SU-DHL-6 (cell line): ENCODE data around the gene NACC1.

Source experiments
- H2AFZ ChIP-seq: fragments of 200-600 bp; sonication (generic); 2 replicates; pipeline ENCODE4 v1.6.1; 2014; ENCODE audit warnings: low read depth, mild to moderate bottlenecking, moderate library complexity, mixed read lengths, antibody characterized with exemption, low read length; ENCODE audit not compliant: severe bottlenecking
- H3F3A ChIP-seq: fragments of 200-600 bp; shearing (Covaris generic); 2 replicates; pipeline ENCODE4 v1.6.0; 2016; ENCODE audit warnings: antibody characterized with exemption, mild to moderate bottlenecking; ENCODE audit not compliant: insufficient read depth
- H3K27ac ChIP-seq: fragments of 200-600 bp; sonication (generic); 2 replicates; pipeline ENCODE4 v1.5.1; 2016; ENCODE audit warnings: low read depth, mild to moderate bottlenecking, low read length, moderate library complexity, mixed read lengths
- H3K27me3 ChIP-seq: fragments of 200-600 bp; sonication (generic), shearing (Covaris generic); 2 replicates; pipeline ENCODE4 v1.6.0; 2014; ENCODE audit warnings: mild to moderate bottlenecking, low read length
- H3K36me3 ChIP-seq: fragments of 200-600 bp; sonication (generic); 2 replicates; pipeline ENCODE4 v1.6.1; 2014; ENCODE audit warnings: mild to moderate bottlenecking, low read length, mixed read lengths
- H3K4me2 ChIP-seq: fragments of 300-600, 200-600 bp; shearing (Covaris generic), sonication (generic); 2 replicates; pipeline ENCODE4 v1.6.0; 2014; ENCODE audit warnings: low read length, low read depth, mild to moderate bottlenecking; ENCODE audit not compliant: poor library complexity, severe bottlenecking
- H3K4me3 ChIP-seq: fragments of 200-600 bp; sonication (generic); 2 replicates; pipeline ENCODE4 v1.5.1; 2014; ENCODE audit warnings: antibody characterized with exemption, low read length, mild to moderate bottlenecking, mixed read lengths; ENCODE audit not compliant: insufficient read depth, poor library complexity, severe bottlenecking
- H3K79me2 ChIP-seq: fragments of 200-600 bp; sonication (generic); 2 replicates; pipeline ENCODE4 v1.6.1; 2014; ENCODE audit warnings: mild to moderate bottlenecking, low read length, moderate library complexity; ENCODE audit not compliant: insufficient read depth
- H3K9ac ChIP-seq: fragments of 200-600 bp; sonication (generic); 2 replicates; pipeline ENCODE4 v1.7.0; 2014; ENCODE audit warnings: mild to moderate bottlenecking, low read length
- H3K9me2 ChIP-seq: fragments of 200-600 bp; sonication (generic); replicated peaks from 2 replicates; pipeline ENCODE4 v1.6.1; 2014; ENCODE audit warnings: low read length; ENCODE audit not compliant: insufficient read depth
- H3K9me3 ChIP-seq: fragments of 200-600 bp; sonication (generic); 2 replicates; pipeline ENCODE4 v1.6.1; 2014; ENCODE audit warnings: low read length, mixed read lengths; ENCODE audit not compliant: insufficient read depth
- H4K20me1 ChIP-seq: fragments of 200-600 bp; sonication (generic); 2 replicates; pipeline ENCODE4 v1.6.1; 2014; ENCODE audit warnings: low read depth, mild to moderate bottlenecking, antibody characterized with exemption, low read length, moderate library complexity, mixed read lengths
- EZH2phosphoT487 ChIP-seq: fragments of 200-600 bp; sonication (generic), shearing (Covaris generic); conservative IDR thresholded peaks from 2 replicates; pipeline ENCODE4 v1.6.1; 2018; ENCODE audit warnings: mild to moderate bottlenecking, antibody characterized with exemption, low read length, moderate library complexity, mixed read lengths
- TF ChIP-seq, protein P1 (sequence below): fragments of 200-600 bp; sonication (generic); IDR thresholded peaks from one replicate; pipeline ENCODE4 v1.5.1; 2017; ENCODE audit warnings: antibody characterized with exemption, mild to moderate bottlenecking, low read length, moderate library complexity; ENCODE audit not compliant: insufficient read depth, poor library complexity, severe bottlenecking

NACC1 gene

GRCh38 chr19:13082192-13083007 lies 35.7 kb upstream of the NACC1 start:
- H3K9me3 ChIP-seq = no peaks in the 10 kb centered on the region
- H3K79me2 ChIP-seq = no peaks in the 10 kb centered on the region
- H3K36me3 ChIP-seq = no peaks in the 10 kb centered on the region
- no peaks in the 10 kb centered on the region for H3F3A ChIP-seq
- no peak overlapping the region for H3K4me2 ChIP-seq
- no peaks in the 10 kb centered on the region for H3K27me3 ChIP-seq
- no peak overlapping the region for H2AFZ ChIP-seq
- no peak overlapping the region for H3K4me3 ChIP-seq
- no peak for TF ChIP-seq EZH2phosphoT487
- TF ChIP-seq, protein P1, sequence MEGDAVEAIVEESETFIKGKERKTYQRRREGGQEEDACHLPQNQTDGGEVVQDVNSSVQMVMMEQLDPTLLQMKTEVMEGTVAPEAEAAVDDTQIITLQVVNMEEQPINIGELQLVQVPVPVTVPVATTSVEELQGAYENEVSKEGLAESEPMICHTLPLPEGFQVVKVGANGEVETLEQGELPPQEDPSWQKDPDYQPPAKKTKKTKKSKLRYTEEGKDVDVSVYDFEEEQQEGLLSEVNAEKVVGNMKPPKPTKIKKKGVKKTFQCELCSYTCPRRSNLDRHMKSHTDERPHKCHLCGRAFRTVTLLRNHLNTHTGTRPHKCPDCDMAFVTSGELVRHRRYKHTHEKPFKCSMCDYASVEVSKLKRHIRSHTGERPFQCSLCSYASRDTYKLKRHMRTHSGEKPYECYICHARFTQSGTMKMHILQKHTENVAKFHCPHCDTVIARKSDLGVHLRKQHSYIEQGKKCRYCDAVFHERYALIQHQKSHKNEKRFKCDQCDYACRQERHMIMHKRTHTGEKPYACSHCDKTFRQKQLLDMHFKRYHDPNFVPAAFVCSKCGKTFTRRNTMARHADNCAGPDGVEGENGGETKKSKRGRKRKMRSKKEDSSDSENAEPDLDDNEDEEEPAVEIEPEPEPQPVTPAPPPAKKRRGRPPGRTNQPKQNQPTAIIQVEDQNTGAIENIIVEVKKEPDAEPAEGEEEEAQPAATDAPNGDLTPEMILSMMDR = no peak
- H3K9ac ChIP-seq = no peak overlapping the region
- no peaks in the 10 kb centered on the region for H3K9me2 ChIP-seq
- H4K20me1 ChIP-seq = no peaks in the 10 kb centered on the region
- H3K27ac ChIP-seq = no peak overlapping the region

GRCh38 chr19:13083008-13083404 lies 35.1 kb upstream of the NACC1 start:
- Histone ChIP-seq H3K9me3 (no peaks in the 10 kb centered on the region), H3K9me2 (no peaks in the 10 kb centered on the region), H3K4me2 (no peak overlapping the region), H3K27me3 (no peaks in the 10 kb centered on the region), H2AFZ (no peak overlapping the region), H3K27ac (no peak overlapping the region), H3K79me2 (no peaks in the 10 kb centered on the region), H3F3A (no peaks in the 10 kb centered on the region), H4K20me1 (no peaks in the 10 kb centered on the region), H3K36me3 (no peaks in the 10 kb centered on the region), H3K4me3 (no peak overlapping the region), H3K9ac (no peak overlapping the region)
- TF ChIP-seq, protein P1 = no peak
- TF ChIP-seq EZH2phosphoT487 = no peak

GRCh38 chr19:13083627-13084026 lies 34.4 kb upstream of the NACC1 start:
- TF ChIP-seq, protein P1 = no peak
- no peak for TF ChIP-seq EZH2phosphoT487
- H3K79me2 ChIP-seq = no peaks in the 10 kb centered on the region
- H3K9me2 ChIP-seq = no peaks in the 10 kb centered on the region
- no peaks in the 10 kb centered on the region for H3K27me3 ChIP-seq
- H3K4me2 ChIP-seq = no peak overlapping the region
- no peaks in the 10 kb centered on the region for H3F3A ChIP-seq
- H3K9me3 ChIP-seq = no peaks in the 10 kb centered on the region
- no peaks in the 10 kb centered on the region for H3K36me3 ChIP-seq
- no peak overlapping the region for H3K9ac ChIP-seq
- no peak overlapping the region for H2AFZ ChIP-seq
- H3K4me3 ChIP-seq = no peak overlapping the region
- no peaks in the 10 kb centered on the region for H4K20me1 ChIP-seq
- no peak overlapping the region for H3K27ac ChIP-seq
